ENCODE measurements around the gene CPA5.

CPA5 gene

DNA sequence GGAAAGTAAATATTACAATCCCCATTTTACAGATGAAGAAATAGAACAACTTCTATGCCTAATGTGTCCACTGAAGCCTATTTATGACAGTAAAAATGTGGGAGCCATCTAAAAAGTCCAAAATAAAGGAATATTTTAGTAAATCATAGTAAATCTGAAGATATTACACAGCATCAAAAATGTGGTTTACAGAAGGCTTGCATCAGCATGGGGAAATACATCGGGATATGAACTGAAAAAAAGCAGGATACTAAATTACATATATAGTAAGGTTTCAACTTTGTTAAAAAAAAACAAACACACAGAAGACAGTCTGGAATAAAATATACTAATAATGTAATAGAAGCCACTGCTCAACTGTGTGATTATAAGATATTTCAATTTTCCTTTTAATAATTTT lies 56.5 kb downstream of the CPA5 start:
- ATAC-seq, result no peak

DNA sequence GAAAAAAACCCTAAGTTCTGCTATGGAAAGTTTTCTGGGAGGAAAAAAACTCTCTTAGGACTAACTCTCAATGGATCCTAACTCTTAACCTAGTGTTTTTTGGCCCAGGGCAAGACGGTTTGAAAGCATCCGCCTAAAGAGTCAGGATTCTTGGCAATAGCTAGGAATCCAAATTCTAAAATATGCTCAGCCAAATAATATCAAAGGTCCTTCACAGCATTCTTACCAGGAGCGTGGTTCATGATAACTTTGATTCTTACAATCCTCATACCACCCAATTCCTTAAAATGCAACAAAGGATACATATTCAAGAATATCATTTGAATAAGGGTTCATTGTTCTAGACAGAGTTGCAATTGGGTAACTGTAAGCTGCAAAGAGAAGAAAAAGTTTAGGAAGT lies 57.0 kb downstream of the CPA5 start:
- no peak for ATAC-seq

DNA sequence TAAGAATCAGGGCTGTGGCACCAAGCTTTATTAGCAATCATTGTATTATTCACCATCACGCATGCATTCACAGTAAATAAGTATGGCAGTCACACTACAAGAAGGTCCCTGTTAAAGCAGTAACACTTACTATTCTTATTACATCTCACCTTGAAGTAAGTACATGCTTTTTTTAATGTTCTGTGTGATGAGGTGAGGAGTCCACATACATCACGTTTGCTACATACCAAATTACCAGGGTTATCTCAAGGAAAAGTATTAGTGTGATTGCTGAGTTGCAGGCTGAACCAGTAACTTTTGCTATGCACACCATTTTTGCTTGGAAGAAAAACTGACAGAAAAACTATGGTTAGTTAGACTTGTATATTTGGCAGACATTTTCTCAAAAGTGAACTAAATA lies 60.4 kb downstream of the CPA5 start:
- no peak for ATAC-seq

DNA sequence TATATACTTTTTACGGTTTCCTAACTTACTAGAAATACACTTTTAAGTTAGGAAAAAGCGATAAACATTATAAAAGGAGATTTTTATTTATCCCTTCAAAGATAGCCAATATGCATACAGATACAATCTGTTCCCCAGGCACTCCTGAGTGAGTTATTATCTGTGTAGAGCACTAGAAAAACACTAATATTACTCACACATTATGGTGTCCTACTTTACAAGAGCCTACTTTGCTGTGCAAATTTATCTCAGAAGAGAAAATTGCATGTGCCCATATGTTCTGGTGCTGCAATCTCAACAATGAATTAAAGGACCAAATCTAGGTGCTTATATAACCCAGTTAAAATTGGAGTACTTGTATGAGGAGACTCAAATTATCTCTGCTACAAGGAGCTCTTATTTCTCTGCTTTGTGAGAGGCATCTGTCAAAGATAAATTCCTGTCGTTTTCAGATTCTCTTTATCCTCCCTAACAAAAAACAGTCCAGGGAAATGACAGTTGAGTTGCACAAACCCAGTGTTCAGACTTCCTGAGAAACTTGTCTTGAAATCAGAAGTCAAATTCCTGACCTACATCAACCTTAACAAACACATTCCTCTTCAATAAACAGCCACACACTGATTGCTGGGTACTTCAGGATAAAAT lies 64.6 kb downstream of the CPA5 start:
- ATAC-seq, result no peak

DNA sequence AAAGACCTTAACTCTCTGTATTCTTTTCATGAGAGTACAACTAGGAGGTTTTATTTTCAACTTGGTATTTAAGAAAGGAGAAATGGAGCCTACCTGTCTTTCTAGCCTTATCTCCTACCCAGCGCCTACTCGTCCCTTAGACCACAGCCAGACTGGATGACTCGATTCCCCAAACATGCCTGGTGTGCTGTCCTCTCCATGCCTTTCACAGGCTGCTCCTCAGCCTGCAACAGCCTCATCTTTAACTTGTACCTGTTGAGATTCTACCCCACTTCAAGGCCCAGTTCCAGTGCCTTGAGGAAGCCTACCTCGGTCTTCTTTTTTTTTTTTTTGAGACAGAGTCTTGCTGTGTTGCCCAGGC lies 65.1 kb downstream of the CPA5 start:
- no peak for ATAC-seq

DNA sequence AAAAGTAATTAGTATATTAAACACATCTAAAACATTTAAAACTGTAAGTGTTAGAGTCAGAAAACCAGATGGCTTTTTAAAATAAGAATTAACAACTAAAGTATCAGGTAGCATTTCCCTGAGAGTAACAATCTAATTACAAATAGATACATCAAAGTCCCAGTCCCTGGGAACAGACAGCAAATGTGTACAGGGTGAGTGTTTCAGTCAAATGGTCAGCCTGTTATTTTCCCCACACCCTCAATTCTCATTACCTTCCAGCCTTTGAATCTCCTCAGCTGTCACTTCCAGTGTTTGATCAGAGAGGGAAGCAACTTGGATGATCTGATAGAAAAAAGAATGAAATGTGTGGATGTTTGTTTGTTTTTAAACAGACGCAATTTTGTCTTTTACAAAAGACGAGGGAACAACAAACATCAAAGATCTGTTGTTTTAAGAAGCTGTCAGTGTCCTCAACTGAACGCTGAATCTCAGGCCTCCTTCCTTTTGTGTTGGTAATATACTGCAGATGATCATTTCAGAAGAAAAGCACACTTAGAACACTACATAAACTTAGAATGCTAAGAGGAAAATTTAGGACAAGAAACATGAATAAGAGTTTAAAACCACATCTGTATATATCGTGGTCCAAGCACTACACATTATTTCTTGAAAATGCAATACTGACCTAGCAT lies 66.4 kb downstream of the CPA5 start:
- no peak for ATAC-seq

DNA sequence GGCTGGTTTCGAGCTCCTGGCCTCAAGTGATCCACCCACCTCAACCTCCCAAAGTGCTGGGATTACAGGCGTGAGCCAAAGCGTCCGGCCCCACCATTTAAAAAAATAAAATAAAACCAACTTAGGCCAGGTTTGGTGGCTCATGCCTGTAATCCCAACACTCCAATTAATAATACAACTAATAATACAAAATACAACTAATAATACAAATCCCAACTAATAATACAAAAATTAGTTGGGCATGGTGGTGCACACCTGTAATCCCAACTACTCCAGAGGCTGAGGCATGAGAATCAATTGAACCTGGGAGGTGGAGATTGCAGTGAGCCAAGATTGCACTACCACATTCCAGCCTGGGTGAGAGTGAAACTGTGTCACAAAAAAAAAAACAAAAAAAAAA lies 68.6 kb downstream of the CPA5 start:
- ATAC-seq, result no peak

DNA sequence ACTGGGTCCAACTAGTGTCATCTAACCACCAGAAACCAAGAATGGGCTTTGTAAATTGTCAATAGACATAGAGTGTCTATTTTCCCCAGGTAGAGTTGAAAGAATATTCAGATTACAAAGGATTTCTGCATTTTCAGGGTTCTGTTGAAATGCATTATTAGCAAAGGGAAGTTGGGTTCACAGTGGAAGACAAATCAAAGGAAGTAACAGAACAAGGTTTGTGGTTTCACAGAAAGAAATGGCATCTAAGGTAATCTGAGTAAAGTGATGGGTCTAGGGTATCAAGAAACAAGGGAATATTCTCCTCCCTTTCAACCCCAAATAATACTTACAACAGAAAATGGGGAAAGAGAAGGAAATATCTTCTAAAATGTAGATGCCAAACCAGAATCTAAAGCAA lies 70.4 kb downstream of the CPA5 start:
- ATAC-seq, result no peak

DNA sequence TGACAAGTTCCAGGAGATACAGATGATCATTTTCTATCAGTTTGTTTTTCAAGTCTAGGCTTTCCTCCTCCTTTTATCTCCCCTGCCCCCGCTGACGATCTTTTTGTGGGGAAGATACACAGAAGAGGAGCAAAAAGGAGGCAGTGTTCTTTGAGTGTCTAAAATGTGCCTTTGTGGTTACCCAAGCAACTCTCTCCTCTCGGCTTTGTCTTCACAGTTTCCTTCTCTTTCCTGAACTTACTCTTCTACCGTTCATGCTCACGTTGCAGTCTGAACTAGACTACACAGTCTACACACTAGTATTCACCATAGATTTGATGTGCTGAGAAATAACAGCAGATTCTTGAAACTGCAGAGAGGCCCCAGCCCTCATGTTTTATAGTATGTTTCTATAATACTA lies 72.6 kb downstream of the CPA5 start:
- ATAC-seq, result no peak

DNA sequence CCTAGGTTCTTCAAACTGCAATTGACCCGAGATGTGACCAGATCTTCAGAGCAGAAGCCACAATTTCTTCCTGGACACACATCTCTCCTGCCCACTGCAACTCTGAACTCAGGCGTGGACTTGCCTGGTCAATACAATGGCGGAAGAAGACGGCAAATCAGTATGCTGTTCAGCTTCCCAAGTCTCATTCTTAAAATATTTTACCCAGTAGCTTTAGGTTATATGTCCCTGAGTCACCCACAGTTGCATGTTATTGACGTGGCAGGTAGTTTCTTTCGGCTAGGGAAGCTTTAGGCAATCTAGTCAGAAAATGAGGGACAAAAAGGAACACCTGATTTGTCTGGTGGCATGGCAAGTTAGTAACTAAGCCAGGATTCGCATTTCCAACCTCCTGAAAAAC lies 73.7 kb downstream of the CPA5 start:
- no peak for ATAC-seq
